GM19397 (cell line): ENCODE measurements around the gene TMEM53.
A peak's percentile ranks its signal among the peaks of the same experiment; 100 is the strongest.
"Not testable (repeated sequence)": the region's sequence is repeated elsewhere in the genome, so short reads cannot be mapped to it uniquely, and the experiment has no call there.

Experiments
- ATAC-seq: cut with Tn5 transposase; IDR thresholded peaks from one replicate; pipeline ENCODE4 v1.9.1; 2021; ENCODE audit warnings: mild to moderate bottlenecking, moderate library complexity; ENCODE audit not compliant: unreplicated experiment

Gene TMEM53

DNA sequence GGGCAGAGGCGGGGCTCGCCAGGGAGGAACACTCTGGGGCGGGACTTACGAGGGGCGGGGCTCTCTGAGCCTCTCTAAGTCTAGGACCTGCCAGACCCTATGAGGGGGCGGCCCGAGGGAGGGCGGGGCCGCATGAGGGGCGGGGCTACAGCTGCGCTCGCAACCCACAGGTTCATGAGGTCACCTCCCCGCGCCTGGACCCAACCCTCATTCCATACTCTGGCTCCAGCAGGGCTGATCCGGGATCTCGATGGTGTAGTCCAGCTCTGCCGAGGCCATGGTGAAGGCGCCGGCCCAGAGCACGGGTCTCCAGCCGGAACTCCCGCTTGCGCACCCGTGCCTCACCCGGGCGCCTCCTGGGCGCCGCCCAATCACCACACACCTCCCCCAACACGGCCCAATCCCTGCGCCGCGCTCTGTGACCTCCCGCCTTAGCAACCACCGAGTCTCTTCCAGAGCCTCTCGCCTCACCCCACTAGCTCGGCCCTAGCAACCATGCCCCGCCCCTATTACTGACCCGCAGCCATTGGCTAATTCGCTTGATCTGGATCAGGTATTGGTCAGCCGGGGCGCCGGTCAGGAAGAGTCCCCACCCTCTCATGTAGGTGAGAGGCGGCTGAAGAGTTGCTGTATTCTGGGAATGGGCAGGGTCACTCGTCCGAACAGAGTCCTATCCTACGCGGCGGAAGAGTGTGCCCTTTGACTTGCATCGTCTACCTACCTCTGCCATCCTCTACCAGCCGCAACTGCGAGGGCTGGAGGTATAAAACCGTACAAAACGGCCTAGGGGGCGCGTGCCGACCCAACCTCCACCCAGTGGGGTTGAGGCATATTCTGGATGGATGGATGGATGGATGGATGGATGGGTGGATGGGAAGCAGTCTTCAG, at the start of gene TMEM53, which contains the start of gene ARMH1:
Gene TMEM53 (minus strand): TSS at position 369 of the 888 bp plus-strand sequence. CDS start 90 bp downstream, at position 279.
Gene ARMH1 (plus strand): TSS at position 602 of the 888 bp plus-strand sequence. CDS start 14,984 bp downstream, outside the sequence.
- peak; percentile 93 for ATAC-seq

DNA sequence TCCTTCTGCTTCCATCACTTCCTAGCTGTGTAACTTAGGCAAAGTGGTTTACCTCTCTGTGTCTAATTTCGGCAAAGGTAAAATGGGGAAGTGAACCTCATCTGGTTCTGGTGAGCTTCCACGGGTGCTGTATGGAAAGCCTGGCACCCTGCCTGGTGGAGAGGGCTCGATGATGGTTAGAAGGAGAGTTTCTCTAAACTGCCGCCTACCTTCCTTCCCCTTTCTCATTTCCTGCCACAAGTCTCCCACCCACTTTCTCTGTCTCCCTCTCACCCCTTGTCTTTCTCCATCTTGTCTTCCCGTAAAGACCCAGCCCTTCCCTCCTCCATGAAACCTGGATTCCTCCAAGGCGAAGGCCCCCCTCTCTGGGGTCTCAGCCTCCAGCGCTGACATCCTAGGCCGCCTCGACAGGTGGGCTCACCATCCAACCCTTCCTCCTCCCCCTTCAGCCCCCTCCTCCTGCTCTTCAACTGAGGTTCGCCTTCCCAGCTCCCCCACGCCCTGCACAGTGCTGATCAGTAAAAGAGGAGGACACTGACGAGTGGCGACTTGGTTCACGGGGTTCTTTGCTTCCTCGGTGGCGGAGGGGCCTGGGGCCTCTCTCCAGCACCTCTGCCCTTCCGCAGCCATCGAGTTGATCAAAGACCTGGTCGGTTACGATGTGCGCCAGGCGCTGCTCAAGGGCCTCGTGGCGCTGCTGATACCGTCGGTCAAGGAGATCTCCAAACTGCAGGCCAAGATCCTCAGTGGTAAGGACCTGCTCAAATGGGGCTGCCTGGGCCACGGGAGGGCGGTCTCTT, 49.4 kb upstream of the TMEM53 start:
- no peak for ATAC-seq

DNA sequence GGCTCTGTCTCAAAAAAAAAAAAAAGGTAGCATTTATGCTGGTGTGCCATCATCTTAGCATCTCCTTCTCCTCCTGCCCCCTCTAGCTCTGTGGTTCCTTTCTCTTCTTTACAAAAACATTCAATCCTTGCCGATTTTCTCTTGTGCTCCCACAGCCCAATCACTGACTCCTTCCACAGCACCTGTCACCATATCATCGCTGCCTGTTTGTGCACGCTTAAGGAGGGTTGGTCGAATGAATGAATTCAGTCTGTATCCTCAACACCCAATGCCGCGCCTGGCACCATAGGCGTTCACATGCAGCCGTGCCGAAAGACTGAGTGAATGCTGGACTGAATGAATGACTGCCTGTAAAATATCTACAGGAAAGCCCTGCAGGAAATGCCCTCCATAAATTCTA, 48.8 kb upstream of the TMEM53 start:
- ATAC-seq: no peak

DNA sequence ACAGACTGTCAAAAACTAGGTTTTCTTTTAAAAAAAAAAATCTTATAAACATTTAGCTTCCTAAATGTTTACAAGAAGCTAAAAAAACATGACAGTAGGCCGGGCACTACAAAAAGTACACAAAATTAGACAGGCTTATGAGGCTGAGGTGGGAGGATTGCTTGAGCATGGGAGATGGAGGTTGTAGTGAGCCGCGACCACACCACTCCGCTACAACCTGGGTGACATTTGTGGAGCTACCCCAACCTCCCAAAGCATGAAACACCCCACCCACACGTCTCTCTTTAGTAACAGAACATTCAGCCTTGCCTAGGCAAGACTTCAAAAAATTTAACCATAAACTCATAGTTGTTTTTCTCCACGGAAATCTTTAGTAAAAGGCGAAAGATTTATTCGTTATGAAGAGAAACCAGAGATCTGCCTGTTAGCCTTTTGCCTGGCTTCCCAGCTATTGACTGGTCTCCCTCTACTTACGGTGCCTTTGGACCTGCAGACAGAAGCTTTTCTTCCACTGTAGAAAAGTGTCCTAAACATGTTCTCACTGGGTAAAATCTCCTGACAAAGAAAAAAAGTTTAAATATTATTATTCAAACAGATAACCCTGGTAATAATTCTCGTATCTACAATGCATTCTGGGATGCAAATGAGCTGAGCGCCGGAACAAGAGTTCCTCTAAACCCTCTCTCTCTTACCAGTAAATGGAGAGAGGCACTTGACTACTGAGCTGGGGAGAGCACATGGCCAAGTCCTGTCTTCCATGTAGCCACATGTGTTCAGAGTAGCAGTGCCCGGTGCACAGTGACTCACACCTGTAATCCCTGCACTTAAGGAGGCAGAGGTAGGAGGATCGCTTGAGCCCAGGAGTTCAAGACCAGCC, 47.4 kb upstream of the TMEM53 start:
- ATAC-seq: peak; percentile 69

DNA sequence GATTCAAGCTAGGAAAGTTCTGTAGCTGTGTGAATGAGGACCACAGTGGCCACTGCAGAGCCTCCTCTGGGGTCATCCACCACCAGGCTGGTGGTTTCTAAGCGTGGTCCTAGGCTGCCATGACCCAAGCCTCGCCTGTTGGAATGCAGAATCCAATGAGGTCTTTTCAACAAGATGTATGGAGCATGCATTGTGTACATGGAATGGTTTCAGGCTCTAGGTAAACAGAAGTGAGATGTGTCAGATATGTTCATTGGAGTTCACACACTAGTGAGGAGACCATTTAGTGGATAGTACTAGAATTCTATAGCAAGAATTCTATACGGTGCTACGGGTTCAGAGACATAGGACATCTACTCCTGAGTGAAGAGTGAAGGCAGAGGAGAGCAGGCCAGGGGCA, 46.0 kb upstream of the TMEM53 start:
- no peak for ATAC-seq

DNA sequence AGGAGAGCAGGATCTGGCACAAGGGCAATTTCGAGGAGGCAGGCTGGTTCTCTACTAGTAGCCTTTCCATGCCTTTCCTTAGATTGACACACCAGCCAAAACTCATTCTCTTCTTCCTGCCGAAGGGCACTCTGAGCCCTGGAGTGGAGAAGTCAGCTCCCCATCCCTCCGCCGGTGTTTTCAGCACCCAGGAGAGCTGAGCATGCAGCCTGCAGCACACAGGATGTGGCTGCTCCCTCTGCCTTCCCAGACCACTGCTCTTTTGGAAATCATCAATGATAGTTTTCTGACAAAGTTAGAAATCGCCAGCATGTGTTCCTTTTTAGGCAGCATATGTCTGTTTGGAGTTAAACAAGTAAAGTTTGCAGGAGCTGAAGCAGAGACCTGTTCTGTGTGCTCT, 45.0 kb upstream of the TMEM53 start:
- ATAC-seq: no peak

DNA sequence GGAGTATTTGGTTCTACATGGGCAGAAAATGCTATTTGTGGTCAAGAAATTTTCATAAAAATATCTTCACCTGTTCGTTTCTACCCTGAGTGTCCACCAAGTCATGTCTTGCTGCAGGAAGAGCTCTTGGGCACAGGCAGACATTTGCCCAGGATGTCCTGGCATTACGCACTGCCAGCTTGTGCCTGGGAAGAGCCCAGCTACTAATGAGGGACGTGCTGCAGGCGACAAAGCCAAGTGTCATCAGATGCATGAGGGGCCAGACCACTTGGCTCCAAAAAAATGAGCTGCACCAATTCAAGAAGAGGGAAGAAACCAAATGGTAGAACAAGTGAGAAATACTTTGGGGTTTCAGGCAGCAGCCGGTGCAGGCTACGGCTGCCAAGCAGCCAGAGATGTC, 43.8 kb upstream of the TMEM53 start:
- no peak for ATAC-seq

DNA sequence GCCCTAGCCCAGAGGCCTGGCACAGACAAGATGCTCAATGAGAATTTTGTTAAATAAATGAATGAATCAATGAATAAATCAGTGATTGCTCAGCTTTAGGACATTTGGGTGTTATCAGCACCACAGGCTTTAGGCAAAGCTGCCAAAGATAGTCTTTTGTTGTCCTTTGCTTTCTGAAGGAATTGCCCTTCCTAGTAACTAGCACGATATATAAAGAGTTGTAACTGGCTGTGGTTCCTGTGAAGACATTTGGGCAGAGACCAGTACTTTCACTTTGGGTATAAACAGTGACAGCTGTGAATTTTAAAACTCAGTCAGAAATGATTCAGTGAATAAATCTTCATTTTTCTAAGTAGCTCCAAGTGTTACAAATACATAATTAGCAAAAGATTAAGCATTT, 43.4 kb upstream of the TMEM53 start:
- ATAC-seq: no peak

DNA sequence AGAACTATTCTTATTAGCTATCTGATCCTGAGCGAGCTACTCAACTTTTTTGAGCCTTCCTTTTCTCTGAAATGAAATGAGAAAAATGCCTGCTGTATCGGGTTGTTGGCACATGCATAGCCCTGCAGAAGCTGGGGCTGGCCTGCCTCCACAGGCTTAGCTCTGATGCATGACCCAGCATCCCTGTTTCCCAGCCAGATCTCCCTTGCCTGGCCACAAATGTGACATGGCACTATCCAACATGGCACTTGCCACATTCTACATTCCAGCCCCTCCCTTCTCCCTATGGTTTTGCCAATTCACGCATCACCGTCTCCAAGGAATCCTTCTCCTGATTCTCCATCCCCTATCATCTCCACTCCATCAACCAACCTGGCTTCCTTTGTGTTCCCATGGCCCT, 42.9 kb upstream of the TMEM53 start:
- ATAC-seq: no peak

DNA sequence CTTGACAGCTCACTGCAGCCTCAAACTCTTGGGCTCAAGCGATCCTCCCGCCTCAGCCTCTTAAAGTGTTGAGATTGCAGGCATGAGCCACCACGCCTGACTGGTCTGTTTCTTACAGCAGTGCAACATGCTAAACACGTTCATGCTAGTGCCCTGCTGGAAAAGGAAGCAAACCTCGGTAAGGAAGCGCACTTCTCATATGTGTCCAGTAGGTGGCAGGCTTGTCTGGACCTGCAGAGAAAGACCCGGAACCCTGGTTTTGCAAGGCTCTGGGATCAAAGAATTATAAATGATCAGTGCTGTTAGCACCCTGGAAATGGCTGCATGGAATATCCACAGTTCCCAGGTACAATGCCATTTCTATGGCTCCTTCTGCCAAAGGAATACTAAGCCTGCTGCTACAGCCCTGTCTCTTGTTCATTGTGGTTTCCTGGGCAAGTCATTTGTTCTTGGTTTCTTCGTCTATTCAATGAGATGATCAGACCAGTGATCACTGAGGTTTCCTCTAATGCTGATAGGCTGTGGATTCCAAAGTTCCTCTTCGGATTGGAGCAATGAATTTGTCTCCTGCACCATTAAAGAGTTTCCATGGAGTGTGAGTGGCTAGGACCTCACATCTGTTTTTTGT, 40.8 kb upstream of the TMEM53 start:
- ATAC-seq: no peak

DNA sequence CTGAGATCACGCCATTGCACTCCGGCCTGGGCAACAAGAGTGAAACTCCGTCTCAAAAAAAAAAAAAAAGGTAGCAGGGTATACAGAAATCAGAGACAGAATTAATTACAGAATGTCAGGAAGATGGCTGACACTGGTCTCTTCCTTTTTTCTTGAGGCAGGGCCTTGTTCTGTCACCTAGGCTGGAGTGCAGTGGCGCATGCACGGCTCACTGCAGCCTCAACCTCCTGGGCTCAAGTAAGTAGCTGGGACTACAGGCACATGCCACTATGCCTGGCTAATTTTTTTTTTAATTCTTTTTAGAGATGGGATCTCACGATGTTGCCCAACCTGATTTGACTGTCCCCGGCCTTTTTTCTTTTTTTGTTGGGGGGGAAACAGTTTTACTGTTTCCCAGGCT, 40.3 kb upstream of the TMEM53 start:
- no peak for ATAC-seq

DNA sequence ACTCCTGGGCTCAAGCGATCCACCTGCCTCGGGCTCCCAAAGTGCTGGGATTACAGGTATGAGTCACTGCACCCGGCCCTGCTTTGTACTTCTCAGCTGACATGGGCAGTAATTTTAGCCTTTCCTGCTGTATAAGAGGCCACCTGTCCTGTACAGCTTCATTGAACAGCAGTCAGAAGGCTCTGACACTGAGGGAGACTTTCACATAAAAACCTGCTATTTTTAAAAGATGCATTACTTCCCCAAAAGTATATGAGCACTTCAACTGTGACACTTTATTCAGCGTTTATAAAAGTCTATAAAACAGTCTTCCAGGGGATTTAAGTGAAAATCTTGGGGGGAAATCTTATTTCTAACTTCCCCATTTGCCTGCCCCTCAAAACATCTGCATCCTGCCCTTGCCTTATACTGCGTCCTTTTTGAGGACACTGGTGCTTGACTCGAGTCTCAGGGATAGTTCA, 39.1 kb upstream of the TMEM53 start:
- peak; percentile 61 for ATAC-seq

DNA sequence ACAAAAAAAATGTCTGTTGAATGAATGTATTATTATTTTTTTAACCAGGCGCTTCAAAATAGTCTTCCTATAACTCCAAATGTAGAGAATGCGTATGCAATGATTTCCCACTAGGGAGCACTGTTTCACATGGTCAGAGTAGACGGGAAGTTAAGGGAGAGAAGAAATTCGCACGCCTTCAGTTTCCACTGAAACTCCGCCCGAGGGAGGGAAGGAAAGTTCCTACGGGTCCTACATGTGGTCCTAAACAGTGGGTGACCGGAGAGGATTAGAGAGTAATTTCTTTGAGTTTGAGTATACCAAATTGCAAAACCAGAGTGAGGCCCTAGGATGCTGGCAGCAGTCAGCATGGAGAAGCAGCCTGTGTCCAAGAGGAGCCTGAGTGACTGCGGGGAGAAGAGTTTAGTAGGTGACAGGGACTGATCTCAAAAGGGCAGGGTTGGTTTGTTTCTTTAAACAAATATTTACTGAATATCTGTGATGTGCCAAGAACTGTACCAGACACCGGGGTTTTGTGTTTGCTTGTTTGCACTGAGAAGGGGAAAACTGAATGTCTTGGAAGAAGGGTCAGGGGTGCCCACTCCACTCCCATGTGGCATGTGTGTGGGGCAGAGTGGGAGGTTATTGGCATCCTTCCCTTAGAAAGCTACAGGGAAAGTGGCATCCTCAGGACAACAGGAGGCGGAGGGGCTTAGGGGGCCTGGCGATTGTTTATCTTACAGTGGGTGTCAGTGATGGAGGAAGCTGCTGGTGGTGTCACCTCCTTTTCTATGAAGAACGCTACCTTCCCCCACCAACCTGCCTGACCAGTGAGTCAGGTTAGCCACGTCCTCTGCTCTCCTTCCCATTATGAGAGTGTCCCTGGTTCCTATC, 33.9 kb upstream of the TMEM53 start:
- no peak for ATAC-seq

DNA sequence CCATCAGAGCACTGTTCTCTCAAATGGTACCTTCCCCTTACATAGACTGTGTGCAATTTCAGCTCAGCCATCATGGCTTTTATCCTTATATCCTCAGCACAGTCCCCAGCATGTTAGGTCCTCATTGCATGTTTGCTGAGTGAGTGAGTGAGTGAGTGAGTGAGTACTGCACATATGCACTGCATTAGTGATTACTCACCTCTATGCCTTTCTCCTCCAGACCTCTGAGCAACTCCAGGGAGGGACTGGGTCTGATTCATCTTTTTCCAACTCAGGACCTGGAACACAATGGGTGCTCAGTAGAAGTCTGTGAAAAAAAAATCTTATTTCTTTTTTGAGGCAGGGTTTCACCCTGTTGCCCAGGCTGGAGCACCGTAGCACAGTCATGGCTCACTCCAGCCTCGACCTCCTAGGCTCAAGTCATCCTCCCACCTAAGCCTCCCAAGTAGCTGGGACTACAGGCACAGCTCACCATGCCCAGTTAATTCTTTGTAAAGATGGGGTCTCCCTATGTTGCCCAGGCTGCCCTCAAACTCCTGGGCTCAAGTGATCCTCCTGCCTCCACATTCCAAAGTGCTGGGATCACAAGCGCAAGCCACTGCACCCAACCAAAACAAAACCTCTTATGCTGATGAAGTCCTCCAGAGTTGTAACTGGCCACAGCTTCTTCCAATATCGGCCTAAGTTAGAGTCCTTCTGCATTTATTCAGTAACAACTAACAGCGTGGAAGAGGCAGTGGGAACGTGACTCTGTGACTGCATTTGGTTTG, 33.0 kb upstream of the TMEM53 start:
- ATAC-seq: no peak

DNA sequence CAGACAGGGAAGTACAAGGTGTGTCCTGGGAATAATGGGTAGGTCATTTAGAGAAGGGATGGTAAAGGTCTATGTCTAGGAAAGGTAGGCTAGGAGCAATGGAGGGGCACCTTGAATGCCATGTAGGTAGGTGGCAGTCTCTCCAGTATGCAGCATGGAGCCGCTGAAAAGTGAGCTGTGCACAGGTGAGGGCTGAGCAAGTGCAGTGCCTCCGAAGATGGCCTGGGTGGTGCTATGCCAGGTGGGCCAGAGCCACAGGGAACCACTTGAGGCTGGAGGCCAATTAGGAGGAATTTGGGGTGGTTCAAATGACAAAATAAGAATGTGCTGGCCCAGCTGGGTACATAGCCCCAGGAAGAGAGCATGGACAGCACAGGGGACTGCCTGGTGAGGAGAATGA, 31.7 kb upstream of the TMEM53 start:
- ATAC-seq: no peak

DNA sequence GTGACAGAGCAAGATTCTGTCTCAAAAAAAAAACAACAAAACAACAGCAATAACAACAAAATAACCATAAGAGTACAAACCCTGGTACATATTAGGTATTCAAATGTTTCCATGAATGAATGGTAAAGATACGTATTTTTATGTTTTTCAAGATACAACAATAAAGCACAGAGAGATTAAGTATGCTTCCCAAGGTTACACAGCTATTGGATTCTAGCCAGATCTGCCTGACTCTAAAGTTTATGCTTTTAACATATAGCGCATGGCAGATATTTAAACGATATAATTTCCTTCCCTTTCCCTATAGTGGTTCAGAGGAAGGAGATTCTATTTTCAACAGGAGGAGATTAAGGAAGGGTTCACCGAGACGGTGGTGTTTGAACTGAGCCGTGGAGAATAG, 31.2 kb upstream of the TMEM53 start:
- ATAC-seq: no peak

DNA sequence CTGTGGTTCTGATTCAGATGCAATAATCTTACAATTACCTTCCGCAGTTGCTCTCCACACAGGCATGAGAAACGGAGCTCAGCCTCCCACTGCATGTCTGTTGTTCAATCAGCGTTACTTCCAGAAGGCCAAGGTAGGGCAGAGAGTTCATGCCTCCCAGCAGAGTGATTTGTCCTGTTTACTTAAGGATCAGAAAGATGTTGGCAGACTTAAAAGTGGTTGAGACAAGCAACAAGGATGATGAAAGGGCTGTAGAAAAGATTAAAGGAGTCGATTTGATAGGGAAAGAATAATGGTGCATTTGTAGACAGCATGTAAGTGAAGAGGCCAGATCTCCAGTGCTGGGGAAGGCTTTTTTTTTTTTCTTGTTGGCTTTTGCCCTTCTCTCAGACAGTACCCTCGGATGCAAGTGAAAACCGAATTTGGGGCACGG, 26.9 kb upstream of the TMEM53 start:
- no peak for ATAC-seq

DNA sequence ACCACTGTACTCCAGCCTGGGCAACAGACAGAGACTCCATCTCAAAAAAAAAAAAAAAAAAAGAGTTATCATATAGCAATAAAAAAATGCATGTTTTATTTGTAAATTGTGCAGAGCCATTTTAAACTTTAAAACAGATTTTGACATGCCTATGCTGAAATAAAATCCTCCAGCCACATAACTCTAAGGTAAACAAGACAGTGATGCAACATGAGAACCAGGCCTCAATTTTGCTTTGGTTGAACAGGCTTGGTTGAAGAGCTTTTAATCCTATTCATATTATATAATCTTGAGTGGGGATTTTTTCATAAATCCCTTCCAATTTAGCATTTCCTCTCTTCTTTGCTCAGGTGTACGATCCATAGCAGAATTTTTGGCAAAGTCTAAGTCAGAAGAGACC, 26.3 kb upstream of the TMEM53 start:
- ATAC-seq: no peak

DNA sequence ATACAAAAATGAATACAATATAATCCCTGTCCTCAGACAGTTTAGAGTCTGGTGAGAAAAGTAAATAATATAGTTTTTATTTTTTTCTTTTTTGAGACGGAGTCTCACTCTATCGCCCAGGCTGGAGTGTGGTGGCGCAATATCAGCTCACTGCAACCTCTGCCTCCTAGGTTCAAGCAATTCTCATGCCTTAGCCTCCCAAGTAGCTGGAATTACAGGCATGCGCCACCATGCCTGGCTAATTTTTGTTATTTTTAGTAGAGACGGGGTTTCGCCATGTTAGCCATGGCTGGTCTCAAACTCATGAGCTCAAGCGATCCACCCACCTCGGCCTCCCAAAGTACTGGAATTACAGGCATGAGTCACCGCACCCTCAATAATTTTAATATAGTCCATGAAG, 25.1 kb upstream of the TMEM53 start:
- ATAC-seq: not testable (repeated sequence)
